Hepatocyte (in vitro differentiated cells): ENCODE results near the gene GDA.

ENCODE experiments used
- EZH2 ChIP-seq: fragments of 200-600 bp; sonication (generic); IDR thresholded peaks from 2 replicates; pipeline ENCODE4 v1.6.1; 2016; ENCODE audit warnings: antibody characterized with exemption, mild to moderate bottlenecking, borderline replicate concordance
- TF ChIP-seq, protein P1 (sequence below): fragments of 200-600 bp; sonication (generic); IDR thresholded peaks from 2 replicates; pipeline ENCODE4 v1.5.1; 2016; ENCODE audit warnings: antibody characterized with exemption, mild to moderate bottlenecking; ENCODE audit not compliant: poor library complexity

- no peak for TF ChIP-seq EZH2
- TF ChIP-seq, protein P1, sequence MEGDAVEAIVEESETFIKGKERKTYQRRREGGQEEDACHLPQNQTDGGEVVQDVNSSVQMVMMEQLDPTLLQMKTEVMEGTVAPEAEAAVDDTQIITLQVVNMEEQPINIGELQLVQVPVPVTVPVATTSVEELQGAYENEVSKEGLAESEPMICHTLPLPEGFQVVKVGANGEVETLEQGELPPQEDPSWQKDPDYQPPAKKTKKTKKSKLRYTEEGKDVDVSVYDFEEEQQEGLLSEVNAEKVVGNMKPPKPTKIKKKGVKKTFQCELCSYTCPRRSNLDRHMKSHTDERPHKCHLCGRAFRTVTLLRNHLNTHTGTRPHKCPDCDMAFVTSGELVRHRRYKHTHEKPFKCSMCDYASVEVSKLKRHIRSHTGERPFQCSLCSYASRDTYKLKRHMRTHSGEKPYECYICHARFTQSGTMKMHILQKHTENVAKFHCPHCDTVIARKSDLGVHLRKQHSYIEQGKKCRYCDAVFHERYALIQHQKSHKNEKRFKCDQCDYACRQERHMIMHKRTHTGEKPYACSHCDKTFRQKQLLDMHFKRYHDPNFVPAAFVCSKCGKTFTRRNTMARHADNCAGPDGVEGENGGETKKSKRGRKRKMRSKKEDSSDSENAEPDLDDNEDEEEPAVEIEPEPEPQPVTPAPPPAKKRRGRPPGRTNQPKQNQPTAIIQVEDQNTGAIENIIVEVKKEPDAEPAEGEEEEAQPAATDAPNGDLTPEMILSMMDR: no peak
These were observed 10.0 kb upstream of the GDA start for GRCh38 chr9:72139226-72139625.
